Keratinocyte (primary cell): ENCODE measurements around the gene FAM221A. TPM values are rescaled to one million over a fixed set of nuclear protein-coding genes. Genes with fewer than 3 reads are reported as not detected.

Source experiments
- DNase-seq: peaks from one replicate; pipeline ENCODE4 v3.0.0-alpha.2; 2011; ENCODE audit warnings: low read depth, missing footprints, low spot score
- FAIRE-seq: peaks from 2 replicates; lab custom pipeline; 2011; peaks lifted over from hg19 to GRCh38; lab: Jason Lieb, UNC
- H2AFZ ChIP-seq: 2 replicates; pipeline ENCODE4 v1.6.0; 2012; ENCODE audit warnings: low read length, control low read depth, inconsistent platforms; ENCODE audit not compliant: control insufficient read depth
- H3K27ac ChIP-seq: 2 replicates; pipeline ENCODE4 v1.5.1; 2011; ENCODE audit warnings: low read length; ENCODE audit not compliant: control insufficient read depth, insufficient read depth
- H3K27me3 ChIP-seq: 3 replicates; pipeline ENCODE4 v1.6.0; 2011; ENCODE audit warnings: low read length; ENCODE audit not compliant: control insufficient read depth, insufficient read depth; ENCODE audit errors: extremely low read depth
- H3K36me3 ChIP-seq, 2 experiments: 2 replicates in 1 of 2; 3 replicates in 1 of 2; pipeline ENCODE4 v1.5.1; 2011; ENCODE audit warnings: low read length in 2 of 2, mild to moderate bottlenecking in 1 of 2; ENCODE audit not compliant: control insufficient read depth in 2 of 2, insufficient read depth in 2 of 2; ENCODE audit errors: extremely low read depth in 1 of 2
- H3K4me1 ChIP-seq: 3 replicates; pipeline ENCODE4 v1.5.1; 2011; ENCODE audit warnings: low read length; ENCODE audit not compliant: control insufficient read depth, insufficient read depth; ENCODE audit errors: extremely low read depth
- H3K4me2 ChIP-seq: 3 replicates; pipeline ENCODE4 v1.6.0; 2011; ENCODE audit warnings: low read depth, low read length; ENCODE audit not compliant: control insufficient read depth, insufficient read depth; ENCODE audit errors: extremely low read depth
- H3K4me3 ChIP-seq, 3 experiments: fragments of 200-600 bp in 1 of 3; sonication (generic) in 1 of 3; 2 replicates in 2 of 3; 3 replicates in 1 of 3; pipeline ENCODE4 v1.5.1; 2011 to 2016; ENCODE audit warnings: low read length in 3 of 3, mild to moderate bottlenecking in 3 of 3, control low read depth in 2 of 3, inconsistent platforms in 1 of 3, low read depth in 1 of 3, mixed read lengths in 1 of 3, mixed run types in 1 of 3, moderate library complexity in 1 of 3; ENCODE audit not compliant: control insufficient read depth in 2 of 3, insufficient read depth in 2 of 3; ENCODE audit errors: extremely low read depth in 1 of 3
- H3K79me2 ChIP-seq: 2 replicates; pipeline ENCODE4 v1.6.0; 2012; ENCODE audit warnings: low read length; ENCODE audit not compliant: control insufficient read depth, insufficient read depth
- H3K9ac ChIP-seq: 3 replicates; pipeline ENCODE4 v1.6.0; 2011; ENCODE audit warnings: low read length; ENCODE audit not compliant: control insufficient read depth, insufficient read depth; ENCODE audit errors: extremely low read depth
- H3K9me1 ChIP-seq: 3 replicates; pipeline ENCODE4 v1.6.0; 2011; ENCODE audit warnings: low read length; ENCODE audit not compliant: control insufficient read depth, insufficient read depth; ENCODE audit errors: extremely low read depth
- H3K9me3 ChIP-seq: 2 replicates; pipeline ENCODE4 v1.5.1; 2012; ENCODE audit warnings: low read depth, low read length; ENCODE audit not compliant: control insufficient read depth
- H4K20me1 ChIP-seq: 3 replicates; pipeline ENCODE4 v1.6.0; 2011; ENCODE audit warnings: low read length; ENCODE audit not compliant: control insufficient read depth, insufficient read depth; ENCODE audit errors: extremely low read depth
- EZH2 ChIP-seq: IDR thresholded peaks from one replicate; pipeline ENCODE4 v1.6.1; 2012; ENCODE audit warnings: inconsistent platforms, mild to moderate bottlenecking, low read length, moderate library complexity
- dilution Hi-C: fragments of 300-500 bp; cut with MboI; formaldehyde crosslinking; loops from one replicate; pipeline ENCODE4 v1.7.0; 2020; ENCODE audit warnings: low sequenced_read_pairs; ENCODE audit not compliant: extremely low pct_ligation_motif_present
- polyA plus RNA-seq, 5 experiments: library from polyadenylated mRNA; depleted of rRNA in 3 of 5; stranded (reverse) in 3 of 5; stranded (forward) in 1 of 5; unstranded in 1 of 5; fragments of >200 nt; gene quantifications; 1 replicate in 1 of 5; 2 replicates in 3 of 5; 3 replicates in 1 of 5; pipeline versions ENCODE4 v1.2.1 to v1.2.3, GENCODE V29; 2011 to 2012; ENCODE audit warnings: missing spikeins in 2 of 5, low read depth in 1 of 5, low replicate concordance in 1 of 5
- small RNA-seq, 3 experiments: library from RNA; depleted of rRNA; stranded (forward); fragments of <200 nt; gene quantifications; one replicate each; pipeline ENCODE3, GENCODE V24; 2012; ENCODE audit warnings: low read depth in 3 of 3, low replicate concordance in 1 of 3; ENCODE audit not compliant: insufficient read length in 3 of 3
- TF ChIP-seq, protein P1 (sequence below), 3 experiments: IDR thresholded peaks in 1 of 3; conservative IDR thresholded peaks in 1 of 3; optimal IDR thresholded peaks in 1 of 3; 2 replicates in 2 of 3; 3 replicates in 1 of 3; pipeline versions ENCODE3 to v1.5.1; 2011; ENCODE audit warnings: low read length in 3 of 3, mild to moderate bottlenecking in 3 of 3, moderate library complexity in 2 of 3, control low read depth in 1 of 3, inconsistent platforms in 1 of 3; ENCODE audit not compliant: insufficient read depth in 2 of 3; ENCODE audit errors: extremely low read depth in 1 of 3

The FAM221A gene
- polyA plus RNA-seq, 1 donor (not counting 4 experiments of a cell fraction or from before 2014, with no cell fraction given): 0.93 TPM

GRCh38 chr7:23746629-23747028 lies 66.6 kb downstream of the FAM221A start:
- no peak for DNase-seq
- Histone ChIP-seq H3K4me2 (no peak overlapping the region), H3K9me3 (no peaks in the 10 kb centered on the region), H2AFZ (no peak overlapping the region), H3K4me3 (no peak overlapping the region), H3K9ac (no peak overlapping the region), H3K27ac (no peak overlapping the region), H4K20me1 (no peaks in the 10 kb centered on the region), H3K4me1 (no peaks in the 10 kb centered on the region), H3K79me2 (no peaks in the 10 kb centered on the region), H3K9me1 (no peaks in the 10 kb centered on the region), H3K36me3 (no peaks in the 10 kb centered on the region), H3K27me3 (no peaks in the 10 kb centered on the region)
- TF ChIP-seq EZH2: no peak
- TF ChIP-seq, protein P1, sequence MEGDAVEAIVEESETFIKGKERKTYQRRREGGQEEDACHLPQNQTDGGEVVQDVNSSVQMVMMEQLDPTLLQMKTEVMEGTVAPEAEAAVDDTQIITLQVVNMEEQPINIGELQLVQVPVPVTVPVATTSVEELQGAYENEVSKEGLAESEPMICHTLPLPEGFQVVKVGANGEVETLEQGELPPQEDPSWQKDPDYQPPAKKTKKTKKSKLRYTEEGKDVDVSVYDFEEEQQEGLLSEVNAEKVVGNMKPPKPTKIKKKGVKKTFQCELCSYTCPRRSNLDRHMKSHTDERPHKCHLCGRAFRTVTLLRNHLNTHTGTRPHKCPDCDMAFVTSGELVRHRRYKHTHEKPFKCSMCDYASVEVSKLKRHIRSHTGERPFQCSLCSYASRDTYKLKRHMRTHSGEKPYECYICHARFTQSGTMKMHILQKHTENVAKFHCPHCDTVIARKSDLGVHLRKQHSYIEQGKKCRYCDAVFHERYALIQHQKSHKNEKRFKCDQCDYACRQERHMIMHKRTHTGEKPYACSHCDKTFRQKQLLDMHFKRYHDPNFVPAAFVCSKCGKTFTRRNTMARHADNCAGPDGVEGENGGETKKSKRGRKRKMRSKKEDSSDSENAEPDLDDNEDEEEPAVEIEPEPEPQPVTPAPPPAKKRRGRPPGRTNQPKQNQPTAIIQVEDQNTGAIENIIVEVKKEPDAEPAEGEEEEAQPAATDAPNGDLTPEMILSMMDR (optimal IDR thresholded peaks at IDR 0.05 in 1 of 3, IDR thresholded peaks at IDR 0.05 in 1 of 3, conservative IDR thresholded peaks at IDR 0.05 in 1 of 3; ENCODE audit: extremely low read depth in 1 of 3, insufficient read depth in 2 of 3, low read length in 3 of 3): no peak
- dilution Hi-C loops: no loop called here
- no peak for FAIRE-seq

DNA sequence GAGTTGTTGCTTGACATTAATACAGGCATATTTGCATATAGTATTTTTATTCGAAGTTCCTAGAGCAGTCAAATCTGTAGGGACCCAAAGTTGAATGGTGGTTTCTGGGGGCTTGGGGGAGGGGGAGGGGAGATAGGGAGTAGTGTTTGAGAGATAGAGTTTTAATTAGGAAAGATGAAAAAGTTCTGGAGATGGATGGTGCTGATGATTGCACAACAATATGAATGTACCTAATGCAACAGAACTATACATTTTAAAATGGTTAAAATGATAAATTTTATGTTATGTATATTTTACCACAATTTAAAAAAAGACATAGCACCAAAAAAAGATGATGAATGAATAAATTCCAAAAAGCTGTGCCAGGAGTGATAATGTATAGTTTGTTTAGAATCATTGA lies 71.9 kb downstream of the FAM221A start:
- no peak overlapping the region for H3K9ac ChIP-seq
- FAIRE-seq (no peak), DNase-seq (no peak)
- H3K4me3 ChIP-seq: no peak overlapping the region
- no peaks in the 10 kb centered on the region for H3K27me3 ChIP-seq
- no peaks in the 10 kb centered on the region for H3K79me2 ChIP-seq
- no peak overlapping the region for H2AFZ ChIP-seq
- H3K9me3 ChIP-seq: no peaks in the 10 kb centered on the region
- no peaks in the 10 kb centered on the region for H3K9me1 ChIP-seq
- no peaks in the 10 kb centered on the region for H4K20me1 ChIP-seq
- no peak overlapping the region for H3K4me2 ChIP-seq
- H3K27ac ChIP-seq: no peak overlapping the region
- TF ChIP-seq, protein P1 (optimal IDR thresholded peaks at IDR 0.05 in 1 of 3, IDR thresholded peaks at IDR 0.05 in 1 of 3, conservative IDR thresholded peaks at IDR 0.05 in 1 of 3; ENCODE audit: extremely low read depth in 1 of 3, insufficient read depth in 2 of 3, low read length in 3 of 3): no peak
- no peak for TF ChIP-seq EZH2
- dilution Hi-C loops: no loop called here
- H3K36me3 ChIP-seq: no peaks in the 10 kb centered on the region
- H3K4me1 ChIP-seq: no peaks in the 10 kb centered on the region

Small RNA genes within 50 kb of the gene (small RNA-seq; reads per million reads assigned to genes)
- gene AC006026.2: 0 reads per million in 3 experiments

Other genes starting within 250 kb of the FAM221A start
- gene IGF2BP3, start 209.7 kb upstream of the FAM221A start, polyA plus RNA-seq: 13.8 to 22.3 TPM (median 18.9 TPM) in 3 replicates
- 62.4 to 92.6 TPM (median 71.6 TPM) in 3 replicates for gene TRA2A, start 148.2 kb upstream of the FAM221A start, polyA plus RNA-seq
- gene CCDC126, start 82.8 kb upstream of the FAM221A start, polyA plus RNA-seq: 5.1 to 8.6 TPM (median 8.4 TPM) in 3 replicates
- gene STK31, start 30.0 kb downstream of the FAM221A start, polyA plus RNA-seq: 0.01 to 0.03 TPM in 2 of 3 replicates, not detected in the other